IPS-11a (cell line): ENCODE results near the gene FDXR.
"Not testable (repeated sequence)": the region's sequence is repeated elsewhere in the genome, so short reads cannot be mapped to it uniquely, and the experiment has no call there.

Experiments
- H3K4me3 ChIP-seq: one replicate; pipeline ENCODE4 v1.5.1; 2013; ENCODE audit warnings: low read depth, low read length, control low read depth

Gene FDXR, protein sequence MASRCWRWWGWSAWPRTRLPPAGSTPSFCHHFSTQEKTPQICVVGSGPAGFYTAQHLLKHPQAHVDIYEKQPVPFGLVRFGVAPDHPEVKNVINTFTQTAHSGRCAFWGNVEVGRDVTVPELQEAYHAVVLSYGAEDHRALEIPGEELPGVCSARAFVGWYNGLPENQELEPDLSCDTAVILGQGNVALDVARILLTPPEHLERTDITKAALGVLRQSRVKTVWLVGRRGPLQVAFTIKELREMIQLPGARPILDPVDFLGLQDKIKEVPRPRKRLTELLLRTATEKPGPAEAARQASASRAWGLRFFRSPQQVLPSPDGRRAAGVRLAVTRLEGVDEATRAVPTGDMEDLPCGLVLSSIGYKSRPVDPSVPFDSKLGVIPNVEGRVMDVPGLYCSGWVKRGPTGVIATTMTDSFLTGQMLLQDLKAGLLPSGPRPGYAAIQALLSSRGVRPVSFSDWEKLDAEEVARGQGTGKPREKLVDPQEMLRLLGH

GRCh38 chr17:74872313-74873036, at the start of gene FDXR:
Gene FDXR (minus strand): TSS chr17:74872994. CDS start chr17:74872944, 50 bp downstream.
- H3K4me3 ChIP-seq = peak within 1 kb of the TSS; percentile 77

DNA sequence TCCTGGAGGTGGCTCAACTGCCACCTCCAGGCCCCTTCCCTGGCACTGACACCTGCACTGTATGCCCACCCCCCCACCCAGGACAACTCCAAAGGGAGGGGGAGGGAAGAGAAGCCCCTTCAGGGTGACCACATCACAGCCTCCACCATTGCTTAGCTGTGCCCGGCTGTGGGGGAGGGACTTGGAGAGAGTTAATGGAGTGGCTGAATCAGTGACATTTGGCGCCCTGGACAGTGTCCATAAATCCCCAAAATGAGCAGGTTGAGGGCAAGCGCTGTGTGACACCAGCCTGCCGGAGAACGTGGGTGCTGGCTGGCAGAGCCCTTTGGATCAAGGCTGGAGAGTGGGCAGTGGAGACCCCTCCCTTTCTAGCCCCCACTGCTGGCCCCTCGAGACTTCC, 49.4 kb upstream of the FDXR start:
- H3K4me3 ChIP-seq = no peak overlapping the region

DNA sequence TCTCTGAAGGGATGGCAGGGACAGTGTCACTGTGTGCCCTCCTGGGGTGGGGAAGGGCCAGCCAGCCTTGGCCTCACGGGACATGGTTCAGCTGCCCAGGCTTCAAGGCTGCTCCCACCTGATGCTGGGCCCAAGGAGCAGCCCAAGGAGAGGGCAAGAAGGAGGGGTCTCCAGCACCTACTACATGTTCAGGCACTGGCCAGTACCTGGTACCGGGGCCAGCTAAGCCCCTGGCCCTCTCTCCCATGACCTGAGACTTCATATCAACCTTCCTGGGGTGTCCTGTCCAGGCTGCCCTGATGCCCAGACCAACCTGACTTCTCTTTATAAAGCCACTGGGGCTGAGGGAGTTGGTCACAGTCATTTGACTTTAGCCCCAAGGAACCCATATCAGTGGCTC, 49.0 kb upstream of the FDXR start:
- no peak overlapping the region for H3K4me3 ChIP-seq

DNA sequence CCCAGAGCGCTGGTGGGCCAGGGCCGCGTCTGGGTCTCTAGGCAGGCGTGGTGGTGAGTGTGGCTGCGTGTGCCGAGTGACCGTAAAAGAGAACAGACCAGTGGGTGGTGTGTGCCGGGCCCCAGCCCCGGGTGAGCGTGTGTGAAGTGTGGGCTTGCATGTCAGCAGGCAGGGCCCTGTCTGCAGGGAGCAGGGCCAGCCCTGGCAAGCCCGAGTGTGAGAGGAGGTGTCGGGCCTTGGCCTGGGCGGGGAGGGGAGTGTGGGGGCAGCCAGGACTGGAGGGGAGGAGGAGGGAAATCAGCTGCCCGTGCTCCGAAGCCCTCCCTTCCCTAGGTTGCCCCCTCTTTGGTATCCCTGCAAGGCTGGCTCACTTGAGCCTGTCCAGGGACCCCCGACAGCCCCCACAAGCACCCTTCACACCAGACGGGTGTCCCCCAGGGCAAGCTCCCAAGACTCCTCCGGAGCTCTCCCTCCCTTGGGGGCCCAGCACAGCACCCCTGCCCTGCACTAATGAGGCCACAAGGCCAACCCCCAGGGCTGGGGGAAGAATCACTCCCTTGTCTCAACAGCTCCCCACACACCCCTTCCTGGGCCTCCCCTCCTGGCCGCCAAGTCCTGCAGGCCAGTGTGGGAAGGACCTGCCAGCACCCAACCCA, 48.4 kb upstream of the FDXR start:
- no peak overlapping the region for H3K4me3 ChIP-seq

- H3K4me3 ChIP-seq = no peak overlapping the region
Measured at GRCh38 chr17:74920642-74921025, 47.8 kb upstream of the FDXR start.

- no peak overlapping the region for H3K4me3 ChIP-seq
Measured at GRCh38 chr17:74920306-74920620, 47.5 kb upstream of the FDXR start.

- H3K4me3 ChIP-seq = no peak overlapping the region
Measured at GRCh38 chr17:74919440-74920305, 46.9 kb upstream of the FDXR start.

DNA sequence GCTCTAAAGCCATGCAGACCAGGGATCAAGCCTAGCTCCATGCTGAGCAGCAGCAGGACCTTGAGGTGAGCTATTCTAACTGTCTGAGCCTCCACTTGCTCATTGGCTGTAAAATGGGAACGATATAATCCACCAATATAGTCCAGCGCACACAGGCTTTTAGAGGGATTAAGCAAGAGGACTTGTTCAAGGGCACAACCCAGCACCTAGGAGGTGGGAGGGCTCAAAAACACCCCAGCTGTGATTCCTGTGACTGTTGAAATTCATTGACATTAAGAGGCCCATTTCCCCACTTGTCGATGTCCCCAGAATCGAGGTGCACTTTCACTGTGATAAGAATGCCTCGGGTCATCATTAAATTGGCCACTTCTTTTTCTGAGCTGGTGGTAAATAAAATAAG, 46.1 kb upstream of the FDXR start:
- H3K4me3 ChIP-seq = no peak overlapping the region

GRCh38 chr17:74917430-74917829, 44.6 kb upstream of the FDXR start:
- no peak overlapping the region for H3K4me3 ChIP-seq

DNA sequence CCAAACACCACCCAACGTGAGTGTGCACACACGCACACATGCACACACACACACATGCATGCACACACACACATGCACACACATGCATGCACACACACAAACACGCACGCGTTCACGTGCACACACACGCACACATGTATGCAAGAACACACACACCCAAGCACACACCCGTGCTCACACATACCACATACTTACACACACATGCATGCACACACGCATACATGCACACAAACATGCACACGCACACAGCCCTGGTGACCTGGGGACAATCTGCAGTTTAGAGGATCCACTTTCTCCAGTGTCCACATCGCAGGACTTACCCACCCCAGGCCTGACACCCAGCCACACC, 44.0 kb upstream of the FDXR start:
- no peak overlapping the region for H3K4me3 ChIP-seq

DNA sequence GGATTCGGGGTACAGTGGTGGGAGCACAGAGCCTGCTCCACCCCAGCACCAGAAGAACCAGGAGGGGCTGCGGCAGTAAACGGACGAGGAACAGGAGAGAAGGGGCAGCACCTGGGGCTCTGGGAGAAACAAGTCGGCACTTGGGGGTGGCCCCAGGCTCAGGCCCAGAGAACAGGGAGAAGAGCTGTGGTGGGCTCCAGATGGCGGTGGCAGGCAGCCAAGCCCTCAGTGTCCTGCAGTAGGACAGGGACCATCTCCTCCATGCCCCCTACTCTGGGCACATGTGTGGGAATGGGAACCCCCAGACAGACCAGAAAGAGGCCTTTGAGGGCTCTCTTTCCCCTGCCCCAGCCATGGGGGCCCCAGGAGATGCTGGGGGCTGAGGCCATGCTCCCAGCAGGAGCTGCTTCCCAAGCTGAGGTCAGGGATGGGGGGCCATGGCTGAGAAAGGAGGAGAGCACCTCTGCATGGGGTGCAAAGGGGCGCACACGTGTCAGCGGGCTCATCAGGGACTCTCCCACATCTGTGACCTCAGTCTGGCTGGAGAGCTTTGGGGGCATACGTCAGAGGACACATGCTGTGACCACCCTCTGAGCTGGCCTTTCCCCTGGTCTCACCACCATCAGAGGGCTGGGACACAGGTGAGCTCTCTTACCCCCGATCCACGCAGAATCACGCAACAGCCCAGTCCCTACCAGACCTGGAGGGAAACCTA, 43.5 kb upstream of the FDXR start:
- H3K4me3 ChIP-seq = no peak overlapping the region

DNA sequence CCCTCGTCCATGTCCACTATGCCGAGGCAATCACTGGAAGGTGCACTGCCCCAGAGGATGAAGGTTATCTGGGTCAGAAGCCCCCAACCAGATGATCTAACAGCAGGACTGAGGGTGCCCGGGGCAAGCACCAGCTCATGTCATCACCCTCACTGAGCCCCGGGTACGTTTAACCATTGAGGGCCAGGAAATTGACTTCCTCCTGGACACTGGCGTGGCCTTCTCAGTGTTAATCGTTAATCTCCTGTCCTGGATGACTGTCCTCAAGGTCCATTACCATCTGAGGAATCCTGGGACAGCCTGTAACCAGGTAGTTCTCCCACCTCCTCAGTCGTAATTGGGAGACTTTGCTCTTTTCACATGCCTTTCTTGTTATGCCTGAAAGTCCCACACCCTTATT, 38.6 kb upstream of the FDXR start:
- not testable (repeated sequence) for H3K4me3 ChIP-seq

DNA sequence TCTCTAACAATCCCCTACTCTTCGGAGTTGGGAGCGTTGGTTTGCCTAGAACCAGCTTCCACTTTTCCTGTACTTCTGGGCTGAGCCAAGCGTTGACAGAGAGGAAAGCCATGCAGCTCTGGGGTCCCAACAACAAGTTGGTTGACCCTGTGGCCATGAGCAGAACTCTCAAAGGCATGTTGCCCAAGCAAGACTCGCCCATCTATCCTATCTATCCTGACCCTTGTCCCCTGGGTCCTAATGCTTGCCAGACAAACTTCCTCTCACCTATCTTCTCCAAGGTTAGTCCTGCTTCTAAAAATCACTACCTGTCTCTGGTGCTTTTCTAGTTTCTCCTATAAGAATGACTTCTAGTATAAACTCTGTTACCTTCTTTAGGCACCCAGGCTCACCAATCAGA, 36.3 kb upstream of the FDXR start:
- not testable (repeated sequence) for H3K4me3 ChIP-seq

DNA sequence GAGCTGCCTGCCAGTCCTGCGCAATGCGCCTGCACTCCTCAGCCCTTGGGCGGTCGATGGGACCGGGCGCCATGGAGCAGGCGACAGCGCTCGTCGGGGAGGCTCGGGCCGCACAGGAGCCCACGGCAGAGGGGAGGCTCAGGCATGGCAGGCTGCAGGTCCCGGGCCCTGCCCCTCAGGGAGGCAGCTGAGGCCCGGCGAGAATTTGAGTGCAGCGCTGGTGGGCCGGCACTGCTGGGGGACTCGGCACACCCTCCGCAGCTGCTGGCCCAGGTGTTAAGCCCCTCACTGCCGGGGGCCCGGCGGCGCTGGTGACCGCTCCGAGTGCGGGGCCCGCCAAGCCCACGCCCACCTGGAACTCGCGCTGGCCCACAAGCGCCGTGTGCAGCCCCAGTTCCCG, 34.2 kb upstream of the FDXR start:
- no peak overlapping the region for H3K4me3 ChIP-seq

- H3K4me3 ChIP-seq = not testable (repeated sequence)
Measured at GRCh38 chr17:74906214-74906793, 33.5 kb upstream of the FDXR start.

- H3K4me3 ChIP-seq = no peak overlapping the region
Measured at GRCh38 chr17:74904687-74905409, 32.1 kb upstream of the FDXR start.

- no peak overlapping the region for H3K4me3 ChIP-seq
Measured at GRCh38 chr17:74903671-74904070, 30.9 kb upstream of the FDXR start.

GRCh38 chr17:74903034-74903433, 30.2 kb upstream of the FDXR start:
- H3K4me3 ChIP-seq = no peak overlapping the region

GRCh38 chr17:74901353-74902135, 28.8 kb upstream of the FDXR start:
- H3K4me3 ChIP-seq = no peak overlapping the region
